ENCODE measurements around the gene RNASET2. TPM values are rescaled to one million over a fixed set of nuclear protein-coding genes. Genes with fewer than 3 reads are reported as not detected.

The RNASET2 gene
- total RNA-seq, 1 experiment from 2014 or later: 70.2 TPM

DNA sequence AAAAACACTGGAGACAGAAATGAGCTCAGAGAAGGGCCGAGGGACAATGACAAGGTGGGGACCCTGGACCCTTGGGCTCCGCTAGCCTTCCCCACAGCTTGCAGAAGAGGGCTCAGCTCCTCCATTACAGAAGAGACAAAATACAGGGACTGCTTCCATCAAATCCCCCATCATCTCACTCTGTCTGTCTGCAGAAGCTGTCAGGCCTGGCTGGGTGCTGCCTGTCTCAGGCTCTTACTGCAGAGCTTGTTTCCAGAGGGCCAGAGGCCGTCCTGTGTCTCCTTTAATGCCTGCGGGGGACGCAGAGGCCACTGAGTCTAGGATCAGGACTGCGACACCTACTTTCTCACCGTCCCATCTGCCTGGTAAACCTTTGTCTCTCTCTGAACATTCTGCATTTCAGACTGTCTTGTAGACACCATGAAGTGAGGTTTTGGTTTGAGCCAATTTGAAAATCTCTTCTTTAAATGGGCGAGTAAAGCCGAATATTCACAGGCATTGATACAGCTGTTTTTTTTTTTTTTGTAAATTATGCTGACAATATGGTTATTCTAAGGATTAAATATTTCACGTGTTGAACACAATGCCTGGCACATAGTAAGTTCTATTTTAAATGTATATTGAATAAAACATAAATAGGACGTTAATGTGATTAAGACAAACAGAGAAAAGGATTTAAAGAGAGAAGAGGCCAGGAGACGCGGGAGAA lies 28.3 kb downstream of the RNASET2 start:
- Mint-ChIP-seq H3K4me1 (ENCODE audit: low read depth, unreplicated experiment) (no peaks in the 10 kb centered on the region), H3K27ac (ENCODE audit: unreplicated experiment) (no peak overlapping the region), H3K27me3 (ENCODE audit: unreplicated experiment) (no peaks in the 10 kb centered on the region), H3K9me3 (ENCODE audit: low read depth, unreplicated experiment) (no peaks in the 10 kb centered on the region), H3K36me3 (ENCODE audit: insufficient read depth, unreplicated experiment) (peaks cover 6% of the 10 kb centered on the region), H3K4me3 (ENCODE audit: low read depth, unreplicated experiment) (no peak overlapping the region)
- TF ChIP-seq, protein P1, sequence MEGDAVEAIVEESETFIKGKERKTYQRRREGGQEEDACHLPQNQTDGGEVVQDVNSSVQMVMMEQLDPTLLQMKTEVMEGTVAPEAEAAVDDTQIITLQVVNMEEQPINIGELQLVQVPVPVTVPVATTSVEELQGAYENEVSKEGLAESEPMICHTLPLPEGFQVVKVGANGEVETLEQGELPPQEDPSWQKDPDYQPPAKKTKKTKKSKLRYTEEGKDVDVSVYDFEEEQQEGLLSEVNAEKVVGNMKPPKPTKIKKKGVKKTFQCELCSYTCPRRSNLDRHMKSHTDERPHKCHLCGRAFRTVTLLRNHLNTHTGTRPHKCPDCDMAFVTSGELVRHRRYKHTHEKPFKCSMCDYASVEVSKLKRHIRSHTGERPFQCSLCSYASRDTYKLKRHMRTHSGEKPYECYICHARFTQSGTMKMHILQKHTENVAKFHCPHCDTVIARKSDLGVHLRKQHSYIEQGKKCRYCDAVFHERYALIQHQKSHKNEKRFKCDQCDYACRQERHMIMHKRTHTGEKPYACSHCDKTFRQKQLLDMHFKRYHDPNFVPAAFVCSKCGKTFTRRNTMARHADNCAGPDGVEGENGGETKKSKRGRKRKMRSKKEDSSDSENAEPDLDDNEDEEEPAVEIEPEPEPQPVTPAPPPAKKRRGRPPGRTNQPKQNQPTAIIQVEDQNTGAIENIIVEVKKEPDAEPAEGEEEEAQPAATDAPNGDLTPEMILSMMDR (IDR thresholded peaks at IDR 0.05; ENCODE audit: unreplicated experiment): no peak
- intact Hi-C loops (cut with micrococcal nuclease; ENCODE audit: unreplicated experiment): no loop called here
- CTCF ChIA-PET: interaction anchor here (0.7 kb wide), 1 partner anchor 545 kb away, joined by 7 read pairs; no protein-coding TSS in a partner anchor
- no peak for DNase-seq
- BruUV-seq (replicated peaks): no TSS peak

DNA sequence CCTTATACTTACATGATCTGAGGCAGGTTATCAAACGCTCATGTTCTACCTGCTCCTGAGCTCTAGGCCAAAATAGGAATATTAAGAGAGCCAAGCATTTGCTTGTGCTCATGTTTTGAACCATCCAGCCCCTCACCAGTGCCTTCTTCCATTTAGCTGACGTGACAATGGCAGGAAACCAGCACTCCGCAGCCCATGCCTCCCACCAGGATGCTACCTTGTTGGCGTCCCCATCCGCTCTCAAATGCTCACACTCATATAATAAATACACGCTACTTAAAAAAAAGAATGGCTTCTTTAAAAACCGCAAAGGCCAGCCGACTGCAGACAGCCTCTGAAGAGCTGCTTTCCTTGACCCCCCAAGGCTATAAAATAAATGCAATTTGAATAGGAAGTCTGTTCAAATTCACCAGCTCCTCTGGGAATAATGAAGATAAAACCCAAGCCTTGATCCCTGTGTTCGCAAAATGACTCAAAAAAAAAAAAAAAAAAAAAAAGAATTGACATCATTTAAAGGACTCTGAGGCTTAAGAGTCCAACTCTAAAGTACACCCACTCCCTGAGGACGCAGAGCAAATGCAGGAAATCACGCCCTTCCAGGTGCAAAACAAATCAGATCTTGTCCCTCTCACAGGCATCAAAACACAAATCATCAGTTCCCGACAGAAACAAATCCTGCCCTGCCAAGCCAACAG lies 29.0 kb downstream of the RNASET2 start:
- CTCF ChIA-PET: interaction anchor here (0.7 kb wide), 1 partner anchor 544 kb away, joined by 7 read pairs; no protein-coding TSS in a partner anchor
- BruUV-seq (replicated peaks): no TSS peak

DNA sequence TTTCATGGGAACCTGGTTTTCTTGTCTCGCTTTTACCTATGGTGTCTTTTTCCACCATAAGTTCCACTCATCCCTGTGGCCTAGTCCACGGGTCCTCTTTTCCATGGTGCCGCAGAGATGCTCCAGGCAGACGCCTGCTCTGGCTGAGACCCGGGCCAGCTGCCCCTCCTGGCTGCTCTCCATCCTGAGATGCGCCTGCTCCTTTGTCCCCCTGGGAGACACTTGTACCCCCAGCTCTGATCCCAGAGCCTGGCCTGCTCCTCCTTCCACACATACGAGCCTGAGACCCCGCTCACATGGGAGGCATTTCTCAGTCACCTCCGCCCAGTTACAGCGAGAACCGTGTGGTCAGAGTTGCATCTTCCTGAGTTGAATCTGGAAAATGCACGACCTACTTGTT lies 29.6 kb downstream of the RNASET2 start:
- Mint-ChIP-seq H3K36me3 (ENCODE audit: insufficient read depth, unreplicated experiment) (peaks cover under 1% of the 10 kb centered on the region), H3K4me3 (ENCODE audit: low read depth, unreplicated experiment) (no peak overlapping the region), H3K27ac (ENCODE audit: unreplicated experiment) (no peak overlapping the region), H3K27me3 (ENCODE audit: unreplicated experiment) (no peaks in the 10 kb centered on the region), H3K4me1 (ENCODE audit: low read depth, unreplicated experiment) (no peaks in the 10 kb centered on the region), H3K9me3 (ENCODE audit: low read depth, unreplicated experiment) (no peaks in the 10 kb centered on the region)
- intact Hi-C loops (cut with micrococcal nuclease; ENCODE audit: unreplicated experiment): no loop called here
- no peak for DNase-seq
- CTCF ChIA-PET: interaction anchor here (0.6 kb wide), 1 partner anchor 1270 kb away, joined by 3 read pairs; no protein-coding TSS in a partner anchor
- no TSS peak for BruUV-seq (replicated peaks)
- TF ChIP-seq, protein P1 (IDR thresholded peaks at IDR 0.05; ENCODE audit: unreplicated experiment): no peak

More for the DNA sequence above, 29.0 kb downstream of the RNASET2 start:
- H3K4me3 Mint-ChIP-seq (ENCODE audit: low read depth, unreplicated experiment): no peak overlapping the region
- intact Hi-C loops (cut with micrococcal nuclease; ENCODE audit: unreplicated experiment): no loop called here
- no peaks in the 10 kb centered on the region for H3K4me1 Mint-ChIP-seq (ENCODE audit: low read depth, unreplicated experiment)
- H3K27me3 Mint-ChIP-seq (ENCODE audit: unreplicated experiment): no peaks in the 10 kb centered on the region
- no peak overlapping the region for H3K27ac Mint-ChIP-seq (ENCODE audit: unreplicated experiment)
- H3K36me3 Mint-ChIP-seq (ENCODE audit: insufficient read depth, unreplicated experiment): peaks cover 6% of the 10 kb centered on the region
- H3K9me3 Mint-ChIP-seq (ENCODE audit: low read depth, unreplicated experiment): no peaks in the 10 kb centered on the region
- no peak for DNase-seq
- TF ChIP-seq, protein P1 (IDR thresholded peaks at IDR 0.05; ENCODE audit: unreplicated experiment): no peak

DNA sequence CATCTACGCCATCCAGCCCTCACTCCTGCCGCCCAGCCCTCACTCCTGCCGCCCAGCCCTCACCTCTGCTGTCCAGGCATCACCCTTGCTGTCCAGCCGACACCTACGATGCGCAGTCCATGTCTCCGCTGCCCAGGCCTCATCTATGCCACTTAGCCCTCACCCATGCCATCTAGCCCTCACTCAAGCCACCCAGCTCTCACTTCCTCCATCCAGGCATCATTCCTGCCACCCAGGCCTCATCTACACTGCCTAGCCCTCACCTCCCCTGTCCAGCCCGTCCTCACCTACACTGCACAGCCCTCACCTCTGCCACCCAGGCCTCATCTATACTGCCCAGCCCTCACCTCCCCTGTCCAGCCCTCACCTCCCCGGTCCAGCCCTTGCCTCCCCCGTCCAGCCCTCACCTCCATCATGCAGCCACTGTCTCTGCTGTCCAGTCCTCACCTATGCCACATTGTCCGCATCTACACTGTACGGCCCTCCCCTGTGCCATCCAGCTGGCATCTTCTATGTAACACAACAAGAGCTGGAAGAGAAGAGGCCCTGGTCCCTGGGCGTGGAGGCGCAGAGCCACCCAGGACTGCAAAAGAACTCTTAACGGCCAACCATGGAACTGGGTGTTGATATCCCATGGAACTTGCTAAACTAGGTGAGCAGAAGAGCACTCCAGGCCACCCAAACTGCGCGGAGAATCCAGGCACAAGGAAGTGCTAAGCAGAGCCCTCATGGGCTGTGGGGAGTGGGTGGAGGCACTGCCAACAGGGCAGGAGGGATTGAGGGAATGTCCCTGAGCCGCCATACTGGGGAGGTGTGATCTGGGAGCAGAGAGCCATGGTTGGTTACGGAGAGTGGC lies 31.0 kb downstream of the RNASET2 start:
- H3K27me3 Mint-ChIP-seq (ENCODE audit: unreplicated experiment): no peaks in the 10 kb centered on the region
- no peaks in the 10 kb centered on the region for H3K36me3 Mint-ChIP-seq (ENCODE audit: insufficient read depth, unreplicated experiment)
- CTCF ChIA-PET: no interaction called here
- no peak overlapping the region for H3K4me3 Mint-ChIP-seq (ENCODE audit: low read depth, unreplicated experiment)
- no TSS peak for BruUV-seq (replicated peaks)
- no peaks in the 10 kb centered on the region for H3K9me3 Mint-ChIP-seq (ENCODE audit: low read depth, unreplicated experiment)
- TF ChIP-seq, protein P1 (IDR thresholded peaks at IDR 0.05; ENCODE audit: unreplicated experiment): no peak
- DNase-seq: no peak
- H3K27ac Mint-ChIP-seq (ENCODE audit: unreplicated experiment): no peak overlapping the region
- no peaks in the 10 kb centered on the region for H3K4me1 Mint-ChIP-seq (ENCODE audit: low read depth, unreplicated experiment)
- intact Hi-C loops (cut with micrococcal nuclease; ENCODE audit: unreplicated experiment): no loop called here

Measured in Calu3 (cell line).